IMR-90 (cell line): ENCODE measurements around the gene KRT32. TPM values are rescaled to one million over a fixed set of nuclear protein-coding genes. Genes with fewer than 3 reads are reported as not detected.

ENCODE experiments used
- ATAC-seq: fragments of 200-7000 bp; cut with Tn5 transposase; 2 replicates; pipeline ENCODE4 v1.9.1; 2020; ENCODE audit warnings: low read depth, mild to moderate bottlenecking, moderate library complexity
- BruUV-seq: library from RNA; stranded (reverse); fragments of 400-500 nt; replicated peaks from 2 replicates; lab custom pipeline; 2021; lab: Mats Ljungman, UMichigan
- CTCF ChIA-PET: fragments of 300-600 bp; formaldehyde crosslinking; extraction: SDS; loops from one replicate; lab custom pipeline; 2021; ENCODE audit warnings: antibody characterized with exemption; lab: Yijun Ruan, JAX
- POLR2A ChIA-PET: fragments of 300-600 bp; sonication (Branson Sonifier 250); formaldehyde crosslinking; loops from one replicate; lab custom pipeline; 2022; ENCODE audit warnings: antibody characterized with exemption; ENCODE audit not compliant: unreplicated experiment; lab: Charles Lee
- DNase-seq: peaks from one replicate; pipeline ENCODE4 v3.0.0; 2013
- H2AFZ ChIP-seq: replicated peaks from 2 replicates; pipeline ENCODE3; 2013; ENCODE audit warnings: low read length, mild to moderate bottlenecking; ENCODE audit not compliant: poor library complexity
- H2AK5ac ChIP-seq: 2 replicates; pipeline ENCODE4 v1.6.1; 2013; ENCODE audit warnings: low read depth, low read length, inconsistent platforms
- H2AK9ac ChIP-seq: replicated peaks from 2 replicates; pipeline ENCODE3; 2013; ENCODE audit warnings: mild to moderate bottlenecking, low read depth, low read length, moderate library complexity; ENCODE audit not compliant: poor library complexity
- H2BK120ac ChIP-seq: 2 replicates; pipeline ENCODE4 v1.6.1; 2013; ENCODE audit warnings: low read depth, low read length, inconsistent platforms
- H2BK15ac ChIP-seq: 3 replicates; pipeline ENCODE4 v1.6.1; 2013; ENCODE audit warnings: low read depth, low read length, inconsistent platforms
- H2BK20ac ChIP-seq: 2 replicates; pipeline ENCODE4 v1.6.1; 2013; ENCODE audit warnings: low read depth, mild to moderate bottlenecking, inconsistent platforms, low read length, moderate library complexity
- H2BK5ac ChIP-seq: 2 replicates; pipeline ENCODE4 v1.6.1; 2013; ENCODE audit warnings: mild to moderate bottlenecking, low read depth, low read length, inconsistent platforms; ENCODE audit not compliant: poor library complexity, severe bottlenecking
- H3K14ac ChIP-seq: replicated peaks from 2 replicates; pipeline ENCODE4 v1.6.1; 2013; ENCODE audit warnings: low read depth, low read length, inconsistent platforms
- H3K18ac ChIP-seq: 2 replicates; pipeline ENCODE4 v1.6.1; 2013; ENCODE audit warnings: low read depth, low read length, control low read depth
- H3K23ac ChIP-seq: 2 replicates; pipeline ENCODE4 v1.6.1; 2013; ENCODE audit warnings: low read depth, low read length, inconsistent platforms
- H3K27ac ChIP-seq: 2 replicates; pipeline ENCODE4 v1.5.1; 2013; ENCODE audit warnings: mild to moderate bottlenecking, control low read depth, low read length; ENCODE audit not compliant: insufficient read depth
- H3K27me3 ChIP-seq: 2 replicates; pipeline ENCODE4 v1.6.1; 2013; ENCODE audit warnings: low read length; ENCODE audit not compliant: control insufficient read depth, insufficient read depth
- H3K36me3 ChIP-seq: 2 replicates; pipeline ENCODE4 v1.6.1; 2013; ENCODE audit warnings: low read length, mixed read lengths; ENCODE audit not compliant: control insufficient read depth, insufficient read depth
- H3K4ac ChIP-seq: 2 replicates; pipeline ENCODE4 v1.6.1; 2013; ENCODE audit warnings: low read depth, low read length, inconsistent platforms
- H3K4me1 ChIP-seq: 2 replicates; pipeline ENCODE4 v1.6.1; 2013; ENCODE audit warnings: low read length, mixed read lengths; ENCODE audit not compliant: control insufficient read depth, insufficient read depth
- H3K4me2 ChIP-seq: 2 replicates; pipeline ENCODE4 v1.6.1; 2013; ENCODE audit warnings: low read depth, mild to moderate bottlenecking, control low read depth, low read length, moderate library complexity
- H3K4me3 ChIP-seq: 2 replicates; pipeline ENCODE4 v1.5.1; 2013; ENCODE audit warnings: low read depth, mild to moderate bottlenecking, control low read depth, low read length, moderate library complexity; ENCODE audit not compliant: insufficient read depth
- H3K56ac ChIP-seq: 2 replicates; pipeline ENCODE4 v1.6.1; 2013; ENCODE audit warnings: low read length, inconsistent platforms; ENCODE audit not compliant: insufficient read depth; ENCODE audit errors: extremely low read depth
- H3K79me1 ChIP-seq, 2 experiments: 2 replicates each; pipeline ENCODE4 v1.6.1; 2013; ENCODE audit warnings: low read length in 2 of 2, inconsistent platforms in 1 of 2, low read depth in 1 of 2
- H3K9ac ChIP-seq: 2 replicates; pipeline ENCODE4 v1.6.1; 2013; ENCODE audit warnings: low read depth, low read length, control low read depth
- H3K9me1 ChIP-seq: 2 replicates; pipeline ENCODE4 v1.6.1; 2013; ENCODE audit warnings: low read length, inconsistent platforms; ENCODE audit not compliant: insufficient read depth
- H3K9me3 ChIP-seq: 2 replicates; pipeline ENCODE4 v1.6.1; 2013; ENCODE audit warnings: low read length; ENCODE audit not compliant: control insufficient read depth, insufficient read depth
- H4K20me1 ChIP-seq: 2 replicates; pipeline ENCODE4 v1.6.1; 2013; ENCODE audit warnings: low read length, inconsistent platforms; ENCODE audit not compliant: insufficient read depth
- H4K5ac ChIP-seq: 2 replicates; pipeline ENCODE4 v1.6.1; 2013; ENCODE audit warnings: mild to moderate bottlenecking, low read depth, low read length, control low read depth
- H4K8ac ChIP-seq, 2 experiments: 2 replicates each; pipeline ENCODE4 v1.6.1; 2013; ENCODE audit warnings: low read depth in 2 of 2, low read length in 2 of 2, control low read depth in 1 of 2, inconsistent platforms in 1 of 2
- H4K91ac ChIP-seq: 2 replicates; pipeline ENCODE4 v1.6.1; 2013; ENCODE audit warnings: low read depth, low read length, inconsistent platforms; ENCODE audit not compliant: insufficient read depth
- BHLHE40 ChIP-seq: fragments of 150-350 bp; IDR thresholded peaks from 2 replicates; pipeline ENCODE4 v1.6.1; 2016; ENCODE audit warnings: mild to moderate bottlenecking, low read depth, low read length
- CEBPB ChIP-seq: IDR thresholded peaks from 2 replicates; pipeline ENCODE4 v1.6.1; 2012; ENCODE audit warnings: low read depth, low read length, improper control_type of control experiment
- CHD1 ChIP-seq: IDR thresholded peaks from 2 replicates; pipeline ENCODE4 v1.6.1; 2012; ENCODE audit warnings: low read depth, low read length, improper control_type of control experiment
- FOS ChIP-seq: fragments of 150-350 bp; IDR thresholded peaks from 2 replicates; pipeline ENCODE4 v1.6.1; 2016; ENCODE audit warnings: low read depth, low read length
- MAFK ChIP-seq: IDR thresholded peaks from 2 replicates; pipeline ENCODE4 v1.6.1; 2012; ENCODE audit warnings: low read depth, low read length, improper control_type of control experiment
- MAZ ChIP-seq: IDR thresholded peaks from 2 replicates; pipeline ENCODE4 v1.6.1; 2012; ENCODE audit warnings: low read depth, mild to moderate bottlenecking, low read length, improper control_type of control experiment, moderate library complexity, borderline replicate concordance
- MXI1 ChIP-seq: IDR thresholded peaks from 2 replicates; pipeline ENCODE4 v1.6.1; 2012; ENCODE audit warnings: low read depth, mild to moderate bottlenecking, low read length, moderate library complexity, borderline replicate concordance
- NFE2L2 ChIP-seq: fragments of 150-350 bp; IDR thresholded peaks from 2 replicates; pipeline ENCODE4 v1.6.1; 2016; ENCODE audit warnings: low read depth, mild to moderate bottlenecking, low read length
- POLR2A ChIP-seq: IDR thresholded peaks from 2 replicates; pipeline ENCODE4 v1.6.1; 2012; ENCODE audit warnings: mild to moderate bottlenecking, low read depth, low read length
- RAD21 ChIP-seq: IDR thresholded peaks from 2 replicates; pipeline ENCODE4 v1.6.1; 2012; ENCODE audit warnings: low read length, improper control_type of control experiment
- SMC3 ChIP-seq: fragments of 150-350 bp; IDR thresholded peaks from 2 replicates; pipeline ENCODE4 v1.6.1; 2016; ENCODE audit warnings: low read depth, mild to moderate bottlenecking, antibody characterized with exemption, low read length, moderate library complexity
- WGBS, 2 experiments: methylation state at CpG; one replicate each; pipeline versions ENCODE4 v1.1.5 to v1.1.7; 2013; ENCODE audit warnings: missing lambda C conversion rate in 2 of 2; ENCODE audit not compliant: insufficient read length in 1 of 2; ENCODE audit errors: extremely low coverage in 2 of 2; 5-methylcytosine and 5-hydroxymethylcytosine counted together
- dilution Hi-C: fragments of 300-500 bp; cut with HindIII; formaldehyde crosslinking; loops from one replicate; pipeline ENCODE4 v1.14.3; 2018; ENCODE audit warnings: low sequenced_read_pairs; ENCODE audit not compliant: unreplicated experiment
- in situ Hi-C: fragments of 300-500 bp; cut with MboI; formaldehyde crosslinking; loops from 3 replicates; pipeline ENCODE4 v1.14.3; 2019; ENCODE audit warnings: low sequenced_read_pairs, inconsistent platforms, mixed read lengths
- intact Hi-C: fragments of 100-400 bp; cut with micrococcal nuclease; formaldehyde crosslinking; loops from 2 replicates; pipeline ENCODE4 v1.10.0; 2022
- polyA plus RNA-seq, 3 experiments: library from polyadenylated mRNA; depleted of rRNA; stranded (reverse); fragments of >200 nt; gene quantifications; 2 replicates each; pipeline ENCODE4 v1.2.3, GENCODE V29; 2012; ENCODE audit warnings: low replicate concordance in 1 of 3
- total RNA-seq: library from RNA; depleted of rRNA; stranded (reverse); fragments of >200 nt; gene quantifications from 2 replicates; pipeline ENCODE4 v1.2.3, GENCODE V29; 2012
- TF ChIP-seq, protein P1 (sequence below): fragments of 150-350 bp; IDR thresholded peaks from 2 replicates; pipeline ENCODE4 v1.6.1; 2017; ENCODE audit warnings: mild to moderate bottlenecking, antibody characterized with exemption, low read length, low read depth
- TF ChIP-seq, protein P2 (sequence below): conservative IDR thresholded peaks from 2 replicates; pipeline ENCODE4 v1.5.1; 2012; ENCODE audit warnings: mild to moderate bottlenecking, low read depth, low read length, improper control_type of control experiment
- TF ChIP-seq, protein P3 (sequence below): fragments of 150-350 bp; IDR thresholded peaks from 2 replicates; pipeline ENCODE4 v1.6.1; 2016; ENCODE audit warnings: low read depth, mild to moderate bottlenecking, low read length, moderate library complexity, borderline replicate concordance

Gene KRT32
- total and polyA plus RNA-seq, 2 of the 4 experiments (the other 2 are of a cell fraction) = 0.09 TPM; not detected in 1

DNA sequence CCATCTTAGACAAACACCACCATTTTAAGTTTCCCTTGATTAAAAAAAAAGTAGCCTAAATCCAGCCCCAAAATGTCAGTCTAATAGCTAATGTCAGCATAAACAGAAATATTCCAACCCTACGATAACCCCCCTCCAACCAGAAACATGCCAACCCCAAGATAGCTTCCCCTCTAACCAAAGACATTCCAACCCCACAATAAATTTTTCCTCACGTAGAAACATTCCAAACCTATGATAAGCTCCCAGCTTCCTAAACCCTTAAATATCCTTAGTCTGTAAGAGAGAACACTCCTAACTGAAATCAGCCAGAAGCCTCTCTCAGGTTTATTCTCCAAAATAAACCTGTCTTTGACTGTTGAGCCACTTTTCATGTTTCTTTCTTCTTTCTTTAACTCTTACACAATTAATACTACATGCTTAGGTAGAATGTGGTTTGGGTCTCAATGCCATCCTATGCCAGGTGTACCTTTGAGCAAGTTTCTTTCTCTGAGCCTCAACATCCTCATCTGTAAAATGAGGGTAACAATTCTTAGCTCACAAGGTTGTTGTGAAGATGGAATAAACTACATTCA lies 15.9 kb downstream of the KRT32 start:
- dilution Hi-C loops = no loop called here
- H3K14ac ChIP-seq = no peak overlapping the region
- peaks cover 9% of the 10 kb centered on the region for H3K4me1 ChIP-seq
- POLR2A ChIA-PET = no interaction called here
- no peak overlapping the region for H3K23ac ChIP-seq
- CTCF ChIA-PET = no interaction called here
- H2BK5ac ChIP-seq = peak overlapping the region; percentile 43
- peak overlapping the region; percentile 62; the same call in 1 of the 2 replicates for H2BK20ac ChIP-seq
- intact Hi-C loops = no loop called here
- no peaks in the 10 kb centered on the region for H3K36me3 ChIP-seq
- DNase-seq (peak; percentile 59), ATAC-seq (peak; percentile 55)
- no peaks in the 10 kb centered on the region for H4K20me1 ChIP-seq
- H3K4me2 ChIP-seq = no peak overlapping the region
- TF ChIP-seq, protein P1, sequence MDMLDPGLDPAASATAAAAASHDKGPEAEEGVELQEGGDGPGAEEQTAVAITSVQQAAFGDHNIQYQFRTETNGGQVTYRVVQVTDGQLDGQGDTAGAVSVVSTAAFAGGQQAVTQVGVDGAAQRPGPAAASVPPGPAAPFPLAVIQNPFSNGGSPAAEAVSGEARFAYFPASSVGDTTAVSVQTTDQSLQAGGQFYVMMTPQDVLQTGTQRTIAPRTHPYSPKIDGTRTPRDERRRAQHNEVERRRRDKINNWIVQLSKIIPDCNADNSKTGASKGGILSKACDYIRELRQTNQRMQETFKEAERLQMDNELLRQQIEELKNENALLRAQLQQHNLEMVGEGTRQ = no peak
- no peak for TF ChIP-seq MAFK
- no peak for TF ChIP-seq CEBPB
- no peak for TF ChIP-seq MXI1
- no peak for TF ChIP-seq BHLHE40
- TF ChIP-seq RAD21 = no peak
- TF ChIP-seq CHD1 = no peak
- no peak for TF ChIP-seq NFE2L2
- no peak for TF ChIP-seq FOS
- TF ChIP-seq MAZ = no peak
- TF ChIP-seq SMC3 = no peak
- TF ChIP-seq, protein P2, sequence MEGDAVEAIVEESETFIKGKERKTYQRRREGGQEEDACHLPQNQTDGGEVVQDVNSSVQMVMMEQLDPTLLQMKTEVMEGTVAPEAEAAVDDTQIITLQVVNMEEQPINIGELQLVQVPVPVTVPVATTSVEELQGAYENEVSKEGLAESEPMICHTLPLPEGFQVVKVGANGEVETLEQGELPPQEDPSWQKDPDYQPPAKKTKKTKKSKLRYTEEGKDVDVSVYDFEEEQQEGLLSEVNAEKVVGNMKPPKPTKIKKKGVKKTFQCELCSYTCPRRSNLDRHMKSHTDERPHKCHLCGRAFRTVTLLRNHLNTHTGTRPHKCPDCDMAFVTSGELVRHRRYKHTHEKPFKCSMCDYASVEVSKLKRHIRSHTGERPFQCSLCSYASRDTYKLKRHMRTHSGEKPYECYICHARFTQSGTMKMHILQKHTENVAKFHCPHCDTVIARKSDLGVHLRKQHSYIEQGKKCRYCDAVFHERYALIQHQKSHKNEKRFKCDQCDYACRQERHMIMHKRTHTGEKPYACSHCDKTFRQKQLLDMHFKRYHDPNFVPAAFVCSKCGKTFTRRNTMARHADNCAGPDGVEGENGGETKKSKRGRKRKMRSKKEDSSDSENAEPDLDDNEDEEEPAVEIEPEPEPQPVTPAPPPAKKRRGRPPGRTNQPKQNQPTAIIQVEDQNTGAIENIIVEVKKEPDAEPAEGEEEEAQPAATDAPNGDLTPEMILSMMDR = no peak
- no peak for TF ChIP-seq POLR2A
- TF ChIP-seq, protein P3, sequence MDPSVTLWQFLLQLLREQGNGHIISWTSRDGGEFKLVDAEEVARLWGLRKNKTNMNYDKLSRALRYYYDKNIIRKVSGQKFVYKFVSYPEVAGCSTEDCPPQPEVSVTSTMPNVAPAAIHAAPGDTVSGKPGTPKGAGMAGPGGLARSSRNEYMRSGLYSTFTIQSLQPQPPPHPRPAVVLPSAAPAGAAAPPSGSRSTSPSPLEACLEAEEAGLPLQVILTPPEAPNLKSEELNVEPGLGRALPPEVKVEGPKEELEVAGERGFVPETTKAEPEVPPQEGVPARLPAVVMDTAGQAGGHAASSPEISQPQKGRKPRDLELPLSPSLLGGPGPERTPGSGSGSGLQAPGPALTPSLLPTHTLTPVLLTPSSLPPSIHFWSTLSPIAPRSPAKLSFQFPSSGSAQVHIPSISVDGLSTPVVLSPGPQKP = no peak
- no peak overlapping the region for H3K4me3 ChIP-seq
- no peak overlapping the region; the same call in 1 of the 2 replicates for H4K91ac ChIP-seq
- H2AK5ac ChIP-seq = no peak overlapping the region; the same call in 1 of the 2 replicates
- no peak overlapping the region for H2AK9ac ChIP-seq
- peak overlapping the region; percentile 2; the same call in 2 of the 3 replicates for H2BK15ac ChIP-seq
- H3K79me1 ChIP-seq = no peaks in the 10 kb centered on the region
- no peak overlapping the region for H4K5ac ChIP-seq
- H3K9me1 ChIP-seq = peaks cover 5% of the 10 kb centered on the region
- H3K9me3 ChIP-seq = peaks cover 14% of the 10 kb centered on the region
- no peak overlapping the region for H3K27ac ChIP-seq
- H2BK120ac ChIP-seq = peak overlapping the region; percentile 74; the same call in 1 of the 2 replicates
- H4K8ac ChIP-seq = 0 out of 4 replicates have a peak overlapping the region, but pooled peaks of 1 of the 2 experiments have one; percentile 17
- H3K4ac ChIP-seq = peak overlapping the region; percentile 15; the same call in 1 of the 2 replicates
- no peak overlapping the region for H2AFZ ChIP-seq
- 29% methylated on average over 1 of the region's 2 CpGs; no CpG with 5 or more reads in 1 of the 2 experiments for WGBS, 2 experiments
- no TSS peak for BruUV-seq
- in situ Hi-C loops = no loop called here
- peak overlapping the region; percentile 37; the same call in 1 of the 2 replicates for H3K18ac ChIP-seq
- H3K9ac ChIP-seq = no peak overlapping the region
- H3K56ac ChIP-seq = no peak overlapping the region
- H3K27me3 ChIP-seq = no peaks in the 10 kb centered on the region; the same call in 1 of the 2 replicates
